Activated CD8-positive, alpha-beta T cell treated with anti-CD3 and anti-CD28 coated beads for 36 hours (primary cell): ENCODE data around the gene TUBB4B. TPM values are rescaled to one million over a fixed set of nuclear protein-coding genes. Genes with fewer than 3 reads are reported as not detected.

Experiments
- ATAC-seq: fragments of 200-7000 bp; cut with Tn5 transposase; one replicate; pipeline ENCODE4 v1.10.0; 2021; ENCODE audit warnings: mild to moderate bottlenecking, moderate library complexity
- CTCF ChIA-PET: fragments of 350-600 bp; sonication (Branson Sonifier 250); formaldehyde crosslinking; loops from one replicate; lab custom pipeline; 2021; ENCODE audit warnings: antibody characterized with exemption; lab: Charles Lee
- POLR2A ChIA-PET: fragments of 350-600 bp; sonication (Branson Sonifier 250); formaldehyde crosslinking; loops from one replicate; lab custom pipeline; 2021; ENCODE audit warnings: antibody characterized with exemption; lab: Charles Lee
- DNase-seq: peaks from one replicate; pipeline ENCODE4 v3.0.0-alpha.2; 2020
- H3K27ac Mint-ChIP-seq: one replicate; pipeline ENCODE4 v1.8.0; 2021; ENCODE audit warnings: mild to moderate bottlenecking, mixed read lengths
- H3K27me3 Mint-ChIP-seq: one replicate; pipeline ENCODE4 v1.8.0; 2021; ENCODE audit warnings: mixed read lengths
- H3K36me3 Mint-ChIP-seq: one replicate; pipeline ENCODE4 v1.8.0; 2021; ENCODE audit warnings: low read depth, mixed read lengths
- H3K4me1 Mint-ChIP-seq: one replicate; pipeline ENCODE4 v1.8.0; 2021; ENCODE audit warnings: low read depth, mixed read lengths
- H3K4me3 Mint-ChIP-seq: one replicate; pipeline ENCODE4 v1.8.0; 2021; ENCODE audit warnings: mild to moderate bottlenecking, moderate library complexity, mixed read lengths
- H3K9me3 Mint-ChIP-seq: one replicate; pipeline ENCODE4 v1.8.0; 2021; ENCODE audit warnings: mixed read lengths
- intact Hi-C: fragments of 100-400 bp; cut with micrococcal nuclease; formaldehyde crosslinking; loops from one replicate; pipeline ENCODE4 v1.10.0; 2022
- total RNA-seq, 2 experiments: library from RNA; stranded (reverse); gene quantifications; one replicate each; pipeline ENCODE4 v1.2.3, GENCODE V29; 2021
- TF ChIP-seq, protein P1 (sequence below): fragments of 200-600 bp; IDR thresholded peaks from one replicate; pipeline ENCODE4 v1.8.0; 2022; ENCODE audit warnings: antibody characterized with exemption, mild to moderate bottlenecking

Gene TUBB4B
- total RNA-seq, 2 experiments from 2014 or later, result 228 to 230 TPM

DNA sequence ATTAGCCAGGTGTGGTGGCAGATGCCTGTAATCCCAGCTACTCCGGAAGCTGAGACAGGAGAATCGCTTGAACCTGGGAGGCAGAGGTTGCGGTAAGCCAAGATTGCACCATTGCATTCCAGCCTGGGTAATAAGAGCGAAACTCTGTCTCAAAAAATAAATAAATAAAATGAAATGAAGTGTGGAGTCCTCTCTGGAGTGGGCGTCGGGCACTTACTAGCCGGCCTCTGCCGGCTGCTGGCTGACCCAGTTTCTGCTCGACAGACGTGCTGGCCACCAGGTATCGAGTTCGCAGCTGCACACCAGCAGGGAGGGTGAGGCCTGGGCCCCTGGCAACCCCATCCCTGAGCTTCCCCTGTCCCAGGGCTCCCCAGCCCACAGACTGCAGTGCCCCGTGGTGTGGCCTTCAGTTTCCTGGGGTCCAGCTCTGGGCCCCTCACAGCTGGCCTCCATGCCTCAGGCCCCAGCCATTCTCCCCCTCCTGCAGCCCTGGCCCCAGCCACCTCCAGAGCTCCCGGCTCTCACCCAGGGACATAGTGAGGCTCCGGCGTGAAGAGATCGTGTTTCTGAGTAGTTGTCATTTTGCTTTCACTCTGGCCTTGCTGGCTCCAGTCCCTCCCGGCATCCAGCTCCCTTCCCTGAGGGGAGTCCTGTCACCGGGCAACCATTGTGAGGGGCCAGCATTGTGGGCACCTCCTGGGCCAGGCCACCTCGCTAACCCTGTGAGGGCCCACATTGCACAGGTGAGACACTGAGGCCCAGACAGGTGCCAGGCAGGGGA, 6.2 kb downstream of the TUBB4B start:
- ChIA-PET POLR2A (interaction anchor here (0.7 kb wide), 1 partner anchor 9 kb away, joined by 3 read pairs; no protein-coding TSS in a partner anchor), CTCF (interaction anchor here (0.9 to 1.1 kb wide), 2 partner anchors 11 to 20 kb away, joined by 3 read pairs; partner anchors contain the start of gene RNF224)
- TF ChIP-seq, protein P1, sequence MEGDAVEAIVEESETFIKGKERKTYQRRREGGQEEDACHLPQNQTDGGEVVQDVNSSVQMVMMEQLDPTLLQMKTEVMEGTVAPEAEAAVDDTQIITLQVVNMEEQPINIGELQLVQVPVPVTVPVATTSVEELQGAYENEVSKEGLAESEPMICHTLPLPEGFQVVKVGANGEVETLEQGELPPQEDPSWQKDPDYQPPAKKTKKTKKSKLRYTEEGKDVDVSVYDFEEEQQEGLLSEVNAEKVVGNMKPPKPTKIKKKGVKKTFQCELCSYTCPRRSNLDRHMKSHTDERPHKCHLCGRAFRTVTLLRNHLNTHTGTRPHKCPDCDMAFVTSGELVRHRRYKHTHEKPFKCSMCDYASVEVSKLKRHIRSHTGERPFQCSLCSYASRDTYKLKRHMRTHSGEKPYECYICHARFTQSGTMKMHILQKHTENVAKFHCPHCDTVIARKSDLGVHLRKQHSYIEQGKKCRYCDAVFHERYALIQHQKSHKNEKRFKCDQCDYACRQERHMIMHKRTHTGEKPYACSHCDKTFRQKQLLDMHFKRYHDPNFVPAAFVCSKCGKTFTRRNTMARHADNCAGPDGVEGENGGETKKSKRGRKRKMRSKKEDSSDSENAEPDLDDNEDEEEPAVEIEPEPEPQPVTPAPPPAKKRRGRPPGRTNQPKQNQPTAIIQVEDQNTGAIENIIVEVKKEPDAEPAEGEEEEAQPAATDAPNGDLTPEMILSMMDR, result no peak
- H3K4me1 Mint-ChIP-seq, result peaks cover 16% of the 10 kb centered on the region
- DNase-seq (no peak), ATAC-seq (no peak)
- H3K4me3 Mint-ChIP-seq, result no peak overlapping the region
- H3K27me3 Mint-ChIP-seq, result no peaks in the 10 kb centered on the region
- intact Hi-C loops, result no loop called here
- no peaks in the 10 kb centered on the region for H3K9me3 Mint-ChIP-seq
- no peak overlapping the region for H3K27ac Mint-ChIP-seq
- H3K36me3 Mint-ChIP-seq, result peaks cover 16% of the 10 kb centered on the region

DNA sequence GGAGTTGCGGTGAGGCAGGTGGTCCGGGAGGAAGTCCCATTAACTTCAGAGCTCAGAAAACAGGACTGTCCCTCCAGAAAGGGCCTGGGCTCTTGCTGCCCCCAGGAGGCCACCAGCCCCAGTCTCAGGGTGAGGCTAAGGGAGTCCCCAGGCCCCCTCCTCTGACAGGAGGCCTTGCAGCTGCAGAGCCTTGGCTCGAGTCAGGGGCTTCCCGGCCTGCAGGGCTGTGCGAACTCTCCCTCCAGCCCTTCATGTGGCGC, 6.8 kb downstream of the TUBB4B start:
- ATAC-seq (no peak), DNase-seq (no peak)
- peaks cover 11% of the 10 kb centered on the region for H3K36me3 Mint-ChIP-seq
- CTCF ChIA-PET, result interaction anchor here (0.9 kb wide), 1 partner anchor 11 kb away, joined by 3 read pairs; no protein-coding TSS in a partner anchor
- TF ChIP-seq, protein P1, result no peak
- H3K9me3 Mint-ChIP-seq, result no peaks in the 10 kb centered on the region
- H3K4me1 Mint-ChIP-seq, result peaks cover 11% of the 10 kb centered on the region
- intact Hi-C loops, result no loop called here
- no peak overlapping the region for H3K27ac Mint-ChIP-seq
- POLR2A ChIA-PET, result interaction anchor here (0.7 kb wide), 1 partner anchor 9 kb away, joined by 3 read pairs; no protein-coding TSS in a partner anchor
- no peaks in the 10 kb centered on the region for H3K27me3 Mint-ChIP-seq
- no peak overlapping the region for H3K4me3 Mint-ChIP-seq

DNA sequence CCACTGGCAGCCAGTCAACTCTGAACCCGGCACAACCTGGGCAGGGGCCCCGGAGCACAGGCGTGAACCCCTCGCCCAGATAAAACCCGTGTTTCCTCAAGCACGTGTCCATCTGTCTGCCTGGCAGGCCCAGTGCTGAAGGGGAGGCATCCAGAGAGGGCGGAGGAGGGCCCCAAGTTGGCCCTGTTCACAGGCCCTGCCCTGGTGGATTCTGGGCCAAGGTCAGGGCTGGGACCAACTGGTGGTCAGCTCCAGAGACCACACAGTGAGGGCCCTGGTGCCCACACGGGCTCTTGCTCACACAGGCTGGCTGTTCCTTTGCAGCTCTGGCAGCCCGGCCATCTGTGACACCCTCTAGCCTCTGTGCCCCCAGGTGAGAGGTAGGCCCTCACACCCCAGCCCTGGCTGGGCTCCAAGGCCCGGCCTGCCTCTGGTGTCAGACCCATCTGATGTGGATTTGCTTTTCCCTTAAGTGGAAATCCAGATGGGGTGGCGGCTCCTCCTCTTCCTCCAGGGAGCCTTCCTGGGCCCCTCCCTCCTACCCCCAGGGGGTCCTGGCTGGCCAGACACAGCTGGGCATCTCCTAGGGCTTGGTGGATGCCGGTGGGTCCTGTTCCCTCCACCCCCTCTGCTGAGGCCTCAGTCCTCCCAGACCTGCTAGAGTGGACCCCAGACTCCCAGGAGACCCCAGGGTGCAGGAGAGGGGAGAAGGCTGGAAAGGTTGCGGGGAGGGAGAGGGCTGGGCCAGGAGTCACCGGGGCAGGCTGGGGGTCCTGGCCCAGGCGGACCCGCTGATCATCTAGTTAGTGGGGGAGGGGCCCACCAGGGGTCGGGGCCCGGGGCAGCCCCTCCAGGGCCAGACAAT, 9.5 kb downstream of the TUBB4B start:
- POLR2A ChIA-PET, result interaction anchor here (0.6 to 7.2 kb wide), 4 partner anchors 10 to 87 kb away, joined by 3 to 113 read pairs (median 6); partner anchors contain the start of gene TUBB4B
- DNase-seq, result no peak

DNA sequence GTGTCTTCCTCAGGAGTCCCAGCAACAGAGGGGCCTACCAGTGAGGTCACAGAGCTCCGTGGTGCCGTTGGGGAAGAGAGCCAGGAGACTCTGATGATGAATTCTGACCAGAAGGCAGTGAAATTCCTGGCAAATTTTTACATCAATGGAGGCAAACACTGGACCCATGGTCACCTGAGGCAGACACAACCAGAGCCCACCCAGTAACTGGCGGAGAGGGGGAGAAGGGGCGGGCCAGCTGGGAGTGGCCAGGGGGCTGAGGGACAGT, 10.0 kb downstream of the TUBB4B start, which contains the start of gene STPG3:
Gene STPG3 (plus strand): TSS at position 93 of the 268 bp plus-strand sequence. CDS start 1 bp downstream, at position 94.
- ATAC-seq, result no peak
- no peaks in the 10 kb centered on the region for H3K9me3 Mint-ChIP-seq
- DNase-seq, result no peak
- no peaks in the 10 kb centered on the region for H3K27me3 Mint-ChIP-seq
- CTCF ChIA-PET, result no interaction called here
- TF ChIP-seq, protein P1, result no peak
- intact Hi-C loops, result no loop called here
- peaks cover 4% of the 10 kb centered on the region for H3K4me1 Mint-ChIP-seq
- no peak within 1 kb of the TSS for H3K27ac Mint-ChIP-seq
- H3K4me3 Mint-ChIP-seq, result no peak within 1 kb of the TSS
- peaks cover under 1% of the 10 kb centered on the region for H3K36me3 Mint-ChIP-seq
- POLR2A ChIA-PET, result interaction anchor here (0.6 to 7.2 kb wide), 2 partner anchors 10 to 88 kb away, joined by 3 to 113 read pairs; partner anchors contain the start of gene TUBB4B

More for the DNA sequence above, 9.5 kb downstream of the TUBB4B start:
- Mint-ChIP-seq H3K4me3 (no peak overlapping the region), H3K9me3 (no peaks in the 10 kb centered on the region), H3K36me3 (no peaks in the 10 kb centered on the region), H3K27ac (no peak overlapping the region), H3K4me1 (peaks cover 3% of the 10 kb centered on the region), H3K27me3 (no peaks in the 10 kb centered on the region)
- ATAC-seq, result no peak
- TF ChIP-seq, protein P1, result no peak
- intact Hi-C loops, result no loop called here
- CTCF ChIA-PET, result no interaction called here
